GM18861 (cell line): Measurements from ENCODE around the gene ARRDC3.

Source experiments
- ATAC-seq: cut with Tn5 transposase; IDR thresholded peaks from one replicate; pipeline ENCODE4 v1.9.1; 2021; ENCODE audit not compliant: unreplicated experiment

The ARRDC3 gene

DNA sequence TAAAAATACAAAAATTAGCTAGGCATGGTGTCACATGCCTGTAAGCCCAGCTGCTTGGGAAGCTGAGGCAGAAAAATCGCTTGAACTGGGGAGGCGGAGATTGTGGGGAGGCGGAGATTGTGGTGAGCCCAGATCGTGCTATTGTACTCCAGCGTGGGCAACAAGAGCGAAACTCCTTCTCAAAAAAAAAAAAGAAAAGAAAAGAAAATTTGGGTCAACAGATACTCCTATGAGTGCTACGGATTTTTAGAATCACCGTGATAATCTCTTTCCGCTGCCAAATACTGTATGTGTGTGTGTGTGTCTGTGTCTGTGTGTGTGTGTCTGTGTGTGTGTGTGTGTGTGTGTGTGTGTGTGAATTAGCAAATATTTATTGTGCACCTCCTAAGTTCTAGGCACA, 64.4 kb downstream of the ARRDC3 start:
- ATAC-seq: no peak
